HepG2 (cell line): Measurements from ENCODE around the gene HK3. TPM values are rescaled to one million over a fixed set of nuclear protein-coding genes. Genes with fewer than 3 reads are reported as not detected.

Source experiments
- DR1 ChIP-seq: sonication (generic); formaldehyde crosslinking; IDR thresholded peaks from 2 replicates; pipeline ENCODE4 v1.8.0; 2021; ENCODE audit warnings: mild to moderate bottlenecking, missing genetic modification reagents, inconsistent platforms
- GLMP ChIP-seq: sonication (generic); formaldehyde crosslinking; IDR thresholded peaks from 2 replicates; pipeline ENCODE4 v1.9.0; 2021; ENCODE audit warnings: missing genetic modification reagents, mild to moderate bottlenecking, borderline replicate concordance
- HBP1 ChIP-seq: IDR thresholded peaks from 2 replicates; pipeline ENCODE4 v1.6.1; 2016; ENCODE audit warnings: low read depth, control low read depth
- HDAC1 ChIP-seq: sonication (generic); formaldehyde crosslinking; IDR thresholded peaks from 2 replicates; pipeline ENCODE4 v1.5.1; 2020; ENCODE audit warnings: mild to moderate bottlenecking, missing genetic modification reagents
- HOXA3 ChIP-seq: sonication (generic); formaldehyde crosslinking; IDR thresholded peaks from 2 replicates; pipeline ENCODE4 v1.5.0; 2020; ENCODE audit warnings: missing genetic modification reagents
- JDP2 ChIP-seq: sonication (generic); formaldehyde crosslinking; IDR thresholded peaks from 2 replicates; pipeline ENCODE4 v1.8.1; 2022; ENCODE audit warnings: missing genetic modification reagents, borderline replicate concordance
- KDM6A ChIP-seq: IDR thresholded peaks from 2 replicates; pipeline ENCODE4 v1.6.1; 2016; ENCODE audit warnings: low read depth
- MAF1 ChIP-seq: sonication (generic); formaldehyde crosslinking; IDR thresholded peaks from 2 replicates; pipeline ENCODE4 v1.5.0; 2020; ENCODE audit warnings: missing genetic modification reagents, borderline replicate concordance
- NFYB ChIP-seq: sonication (generic); formaldehyde crosslinking; IDR thresholded peaks from 2 replicates; pipeline ENCODE4 v1.4.0; 2020; ENCODE audit warnings: missing genetic modification reagents
- NR2F1 ChIP-seq, 2 experiments: fragments of 450-650 bp in 1 of 2; formaldehyde crosslinking in 1 of 2; IDR thresholded peaks; 2 replicates each; pipeline versions ENCODE4 v1.5.0 to v1.6.1; 2016 to 2020; ENCODE audit warnings: mild to moderate bottlenecking in 1 of 2, missing compliant biosample characterization in 1 of 2, missing genetic modification reagents in 1 of 2, moderate library complexity in 1 of 2
- PBX2 ChIP-seq: IDR thresholded peaks from 2 replicates; pipeline ENCODE4 v1.6.1; 2016; ENCODE audit warnings: control low read depth
- RBAK ChIP-seq: sonication (generic); formaldehyde crosslinking; IDR thresholded peaks from 2 replicates; pipeline ENCODE4 v1.5.1; 2020; ENCODE audit warnings: mild to moderate bottlenecking, missing genetic modification reagents
- SRF ChIP-seq: IDR thresholded peaks from 2 replicates; pipeline ENCODE4 v1.6.1; 2011; ENCODE audit warnings: mild to moderate bottlenecking, low read depth, low read length, moderate library complexity
- XBP1 ChIP-seq: sonication (generic); formaldehyde crosslinking; IDR thresholded peaks from 2 replicates; pipeline ENCODE4 v1.5.0; 2020; ENCODE audit warnings: missing genetic modification reagents
- ZBTB43 ChIP-seq: sonication (generic); formaldehyde crosslinking; conservative IDR thresholded peaks from 2 replicates; pipeline ENCODE4 v1.4.0; 2020; ENCODE audit warnings: missing genetic modification reagents
- ZFP37 ChIP-seq: sonication (generic); formaldehyde crosslinking; IDR thresholded peaks from 2 replicates; pipeline ENCODE4 v1.4.0; 2020; ENCODE audit warnings: missing genetic modification reagents, borderline replicate concordance
- ZNF101 ChIP-seq: sonication (generic); formaldehyde crosslinking; IDR thresholded peaks from 2 replicates; pipeline ENCODE4 v1.4.0; 2020; ENCODE audit warnings: mild to moderate bottlenecking, low read depth, missing genetic modification reagents, borderline replicate concordance
- ZNF124 ChIP-seq: sonication (generic); formaldehyde crosslinking; IDR thresholded peaks from 2 replicates; pipeline ENCODE4 v1.4.0; 2020; ENCODE audit warnings: missing genetic modification reagents
- ZNF292 ChIP-seq: sonication (generic); formaldehyde crosslinking; IDR thresholded peaks from 2 replicates; pipeline ENCODE4 v1.8.1; 2022; ENCODE audit warnings: mild to moderate bottlenecking, low read depth, missing genetic modification reagents, borderline replicate concordance
- ZNF329 ChIP-seq: sonication (generic); formaldehyde crosslinking; IDR thresholded peaks from 2 replicates; pipeline ENCODE4 v1.9.0; 2021; ENCODE audit warnings: low read depth, mild to moderate bottlenecking, missing genetic modification reagents
- ZNF33B ChIP-seq: sonication (generic); formaldehyde crosslinking; IDR thresholded peaks from 2 replicates; pipeline ENCODE4 v1.5.1; 2020; ENCODE audit warnings: mild to moderate bottlenecking, missing genetic modification reagents
- ZNF670 ChIP-seq: sonication (generic); formaldehyde crosslinking; IDR thresholded peaks from 2 replicates; pipeline ENCODE4 v1.8.0; 2022; ENCODE audit warnings: mild to moderate bottlenecking, missing genetic modification reagents, borderline replicate concordance
- ZNF776 ChIP-seq: sonication (generic); formaldehyde crosslinking; IDR thresholded peaks from 2 replicates; pipeline ENCODE4 v1.4.0; 2020; ENCODE audit warnings: mild to moderate bottlenecking, missing genetic modification reagents
- polyA plus RNA-seq, 8 experiments: library from polyadenylated mRNA; depleted of rRNA in 3 of 8; stranded (reverse) in 7 of 8; unstranded in 1 of 8; fragments of >200 nt; fragmentation: Illumina TruSeq in 4 of 8; extraction: Trizol in 4 of 8; gene quantifications; 2 replicates each; pipeline versions ENCODE4 v1.2.1 to v1.2.3, GENCODE V29; 2011 to 2016; ENCODE audit warnings: low read depth in 4 of 8, missing spikeins in 1 of 8, mixed read lengths in 1 of 8; ENCODE audit not compliant: insufficient read depth in 1 of 8
- total RNA-seq, 5 experiments: library from RNA; depleted of rRNA; stranded (reverse); fragments of >200 nt; fragmentation: Illumina TruSeq; extraction: Trizol; gene quantifications; 2 replicates each; pipeline ENCODE4 v1.2.3, GENCODE V29; 2016; ENCODE audit warnings: low read depth in 1 of 5

The HK3 gene
- total and polyA plus RNA-seq, 2 of the 13 experiments (the other 11 are each of a cell fraction or from before 2014, with no cell fraction given), result not detected

- peak; percentile 90 for TF ChIP-seq ZNF292
- peak; percentile 100 for TF ChIP-seq ZFP37 (CRISPR knock-in tag)
- peak; percentile 76 for TF ChIP-seq NFYB (CRISPR knock-in tag)
- TF ChIP-seq JDP2 (CRISPR knock-in tag), result peak; percentile 100
- TF ChIP-seq DR1 (CRISPR knock-in tag), result peak; percentile 94
- TF ChIP-seq HDAC1, result peak; percentile 99
- TF ChIP-seq ZNF33B (CRISPR knock-in tag), result peak; percentile 100
- TF ChIP-seq ZNF776 (CRISPR knock-in tag), result peak; percentile 100
- peak; percentile 67 for TF ChIP-seq PBX2
- TF ChIP-seq SRF, result no peak
- peak; percentile 100; the same call in 1 of the 2 replicates for TF ChIP-seq ZNF670 (CRISPR knock-in tag)
- peak; percentile 99 for TF ChIP-seq HOXA3 (CRISPR knock-in tag)
- peak; percentile 98 for TF ChIP-seq ZNF329 (CRISPR knock-in tag)
- peak; percentile 100 for TF ChIP-seq HBP1 (CRISPR knock-in tag)
- peak; percentile 100 for TF ChIP-seq ZBTB43 (CRISPR knock-in tag)
- peak; percentile 100 for TF ChIP-seq XBP1
- peak; percentile 100 for TF ChIP-seq ZNF124 (CRISPR knock-in tag)
- peak; percentile 96 for TF ChIP-seq RBAK (CRISPR knock-in tag)
- TF ChIP-seq ZNF101 (CRISPR knock-in tag), result peak; percentile 99
- peak; percentile 55 to 79; a peak in 3 of 4 replicates for TF ChIP-seq NR2F1 (CRISPR knock-in tag; IDR thresholded peaks at IDR 0.05)
- peak; percentile 99 for TF ChIP-seq GLMP (CRISPR knock-in tag)
- TF ChIP-seq KDM6A, result peak; percentile 85
- peak; percentile 100 for TF ChIP-seq MAF1 (CRISPR knock-in tag)
These were observed 61.4 kb downstream of the HK3 start (continued) for GRCh38 chr5:176837707-176838115.
